Activated CD4-positive, alpha-beta T cell treated with anti-CD3 and anti-CD28 coated beads, Interleukin-2, amount 50 U/mL, for 48 hours (primary cell): ENCODE measurements around the gene HSFX3.
"Not testable (repeated sequence)": the region's sequence is repeated elsewhere in the genome, so short reads cannot be mapped to it uniquely, and the experiment has no call there.

Experiments
- DNase-seq, 2 experiments: peaks; one replicate each; pipeline ENCODE4 v3.0.0-alpha.2; 2020

Gene HSFX3

GRCh38 chrX:149549701-149550100, at the start of gene HSFX3:
HSFX3 (minus strand) TSS chrX:149549924; CDS start chrX:149549852, 72 bp downstream.
- DNase-seq: not testable (repeated sequence)

- peak in 1 of 2 experiments; percentile 1 for DNase-seq
Measured at GRCh38 chrX:149598603-149599002, 48.9 kb upstream of the HSFX3 start.

GRCh38 chrX:149595943-149596342, 46.2 kb upstream of the HSFX3 start:
- DNase-seq: not testable (repeated sequence)

GRCh38 chrX:149595214-149595613, 45.5 kb upstream of the HSFX3 start, which contains the start of gene HSFX2:
HSFX2 (minus strand) TSS chrX:149595314; CDS start chrX:149594700, 614 bp downstream.
- not testable (repeated sequence) for DNase-seq

GRCh38 chrX:149590993-149591392, 41.3 kb upstream of the HSFX3 start:
- not testable (repeated sequence) for DNase-seq

GRCh38 chrX:149587359-149587758, 37.6 kb upstream of the HSFX3 start, which contains the start of gene MAGEA9B:
MAGEA9B (minus strand) TSS chrX:149587459; CDS start chrX:149583179, 4,280 bp downstream.
- DNase-seq: not testable (repeated sequence)

- not testable (repeated sequence) for DNase-seq
Measured at GRCh38 chrX:149585631-149586030, 35.9 kb upstream of the HSFX3 start.

GRCh38 chrX:149573456-149573855, 23.7 kb upstream of the HSFX3 start:
- DNase-seq: not testable (repeated sequence)

- no peak for DNase-seq
Measured at GRCh38 chrX:149572743-149573142, 23.0 kb upstream of the HSFX3 start.

- no peak for DNase-seq
Measured at GRCh38 chrX:149571770-149572169, 22.0 kb upstream of the HSFX3 start.

- no peak for DNase-seq
Measured at GRCh38 chrX:149570668-149571067, 20.9 kb upstream of the HSFX3 start.

- DNase-seq: no peak
Measured at GRCh38 chrX:149569770-149570169, 20.0 kb upstream of the HSFX3 start.

GRCh38 chrX:149568701-149569296, 19.1 kb upstream of the HSFX3 start:
- no peak for DNase-seq

GRCh38 chrX:149567621-149568417, 18.1 kb upstream of the HSFX3 start:
- no peak for DNase-seq

GRCh38 chrX:149563359-149563758, 13.6 kb upstream of the HSFX3 start:
- DNase-seq: no peak

- not testable (repeated sequence) for DNase-seq
Measured at GRCh38 chrX:149555251-149555650, 5.5 kb upstream of the HSFX3 start.

- DNase-seq: not testable (repeated sequence)
Measured at GRCh38 chrX:149551939-149552248, 2.2 kb upstream of the HSFX3 start.

- DNase-seq: not testable (repeated sequence)
Measured at GRCh38 chrX:149551245-149551938, 1.7 kb upstream of the HSFX3 start.

- not testable (repeated sequence) for DNase-seq
Measured at GRCh38 chrX:149550454-149550853, 730 bp upstream of the HSFX3 start.

- DNase-seq: not testable (repeated sequence)
Measured at GRCh38 chrX:149547782-149548181, 1.9 kb downstream of the HSFX3 start.

- not testable (repeated sequence) for DNase-seq
Measured at GRCh38 chrX:149546962-149547361, 2.8 kb downstream of the HSFX3 start.

GRCh38 chrX:149545545-149546543, 3.9 kb downstream of the HSFX3 start:
- DNase-seq: peak in 1 of 2 experiments; percentile 12
